BLaER1 (cell line): ENCODE measurements around the gene TAF12.
A peak's percentile ranks its signal among the peaks of the same experiment; 100 is the strongest.
"Not testable (repeated sequence)": the region's sequence is repeated elsewhere in the genome, so short reads cannot be mapped to it uniquely, and the experiment has no call there.

ENCODE experiments used
- H3K27ac ChIP-seq: shearing (Covaris generic); formaldehyde crosslinking; 2 replicates; pipeline ENCODE4 v1.8.1; 2022
- H3K27me3 ChIP-seq: shearing (Covaris generic); formaldehyde crosslinking; 2 replicates; pipeline ENCODE4 v1.8.1; 2022
- H3K36me3 ChIP-seq: shearing (Covaris generic); formaldehyde crosslinking; 2 replicates; pipeline ENCODE4 v1.8.1; 2022
- H3K4me1 ChIP-seq: shearing (Covaris generic); formaldehyde crosslinking; 2 replicates; pipeline ENCODE4 v1.8.1; 2022
- H3K4me2 ChIP-seq: shearing (Covaris generic); formaldehyde crosslinking; 2 replicates; pipeline ENCODE4 v1.8.1; 2022
- H3K4me3 ChIP-seq: shearing (Covaris generic); formaldehyde crosslinking; 2 replicates; pipeline ENCODE4 v1.8.1; 2022
- H3K9ac ChIP-seq: shearing (Covaris generic); formaldehyde crosslinking; 2 replicates; pipeline ENCODE4 v1.8.1; 2022
- H3K9me3 ChIP-seq: shearing (Covaris generic); formaldehyde crosslinking; 2 replicates; pipeline ENCODE4 v1.8.1; 2022
- H4K20me1 ChIP-seq: shearing (Covaris generic); formaldehyde crosslinking; 2 replicates; pipeline ENCODE4 v1.8.1; 2022
- Cebpa-rat ChIP-seq: shearing (Covaris generic); IDR thresholded peaks from 2 replicates; pipeline ENCODE4 v1.8.1; 2022

Gene TAF12

GRCh38 chr1:28668191-28668955, 25.5 kb upstream of the TAF12 start, which contains the start of gene GMEB1:
GMEB1 (plus strand) TSS chr1:28668784; CDS start chr1:28683613, 14,829 bp downstream.
- Histone ChIP-seq H3K4me1 (peaks cover 25% of the 10 kb centered on the region), H3K9ac (peak within 1 kb of the TSS; percentile 97), H4K20me1 (no peaks in the 10 kb centered on the region), H3K9me3 (no peaks in the 10 kb centered on the region), H3K36me3 (peaks cover 4% of the 10 kb centered on the region), H3K27ac (peak within 1 kb of the TSS; percentile 99), H3K27me3 (no peaks in the 10 kb centered on the region), H3K4me3 (peak within 1 kb of the TSS; percentile 100), H3K4me2 (peak within 1 kb of the TSS; percentile 98)
- no peak for TF ChIP-seq Cebpa-rat

- Histone ChIP-seq H3K9me3 (no peaks in the 10 kb centered on the region), H3K4me2 (no peak overlapping the region), H3K4me3 (no peak overlapping the region), H3K9ac (no peak overlapping the region), H4K20me1 (no peaks in the 10 kb centered on the region), H3K27me3 (no peaks in the 10 kb centered on the region), H3K4me1 (peaks cover 25% of the 10 kb centered on the region), H3K36me3 (no peaks in the 10 kb centered on the region; the same call in 1 of the 2 replicates), H3K27ac (0 out of 2 replicates have a peak overlapping the region, but pooled peaks have one; percentile 26)
- TF ChIP-seq Cebpa-rat: no peak
Measured at GRCh38 chr1:28666806-28667205, 23.9 kb upstream of the TAF12 start.

- Histone ChIP-seq H3K9ac (no peak overlapping the region), H3K4me3 (no peak overlapping the region), H3K27me3 (no peaks in the 10 kb centered on the region), H3K9me3 (no peaks in the 10 kb centered on the region), H3K27ac (no peak overlapping the region), H4K20me1 (no peaks in the 10 kb centered on the region), H3K4me2 (no peak overlapping the region), H3K4me1 (peaks cover 17% of the 10 kb centered on the region), H3K36me3 (no peaks in the 10 kb centered on the region)
- TF ChIP-seq Cebpa-rat: no peak
Measured at GRCh38 chr1:28663871-28664470, 21.1 kb upstream of the TAF12 start.

GRCh38 chr1:28656335-28656734, 13.5 kb upstream of the TAF12 start:
- H3K36me3 ChIP-seq: no peaks in the 10 kb centered on the region
- H3K4me2 ChIP-seq: no peak overlapping the region
- H3K27me3 ChIP-seq: no peaks in the 10 kb centered on the region
- no peaks in the 10 kb centered on the region for H3K4me1 ChIP-seq
- H4K20me1 ChIP-seq: no peaks in the 10 kb centered on the region
- H3K27ac ChIP-seq: no peak overlapping the region
- TF ChIP-seq Cebpa-rat: no peak
- no peak overlapping the region for H3K4me3 ChIP-seq
- no peaks in the 10 kb centered on the region for H3K9me3 ChIP-seq
- H3K9ac ChIP-seq: no peak overlapping the region

- H3K4me3 ChIP-seq, H3K9me3 ChIP-seq, H3K4me2 ChIP-seq, H3K27me3 ChIP-seq, H3K27ac ChIP-seq, H4K20me1 ChIP-seq, H3K36me3 ChIP-seq, H3K9ac ChIP-seq, H3K4me1 ChIP-seq: not testable (repeated sequence)
Measured at GRCh38 chr1:28655448-28656311, 12.8 kb upstream of the TAF12 start.

- H3K27ac ChIP-seq, H3K4me2 ChIP-seq, H3K27me3 ChIP-seq, H3K36me3 ChIP-seq, H3K9me3 ChIP-seq, H3K9ac ChIP-seq, H4K20me1 ChIP-seq, H3K4me3 ChIP-seq: not testable (repeated sequence)
- H3K4me1 ChIP-seq: peaks cover 15% of the 10 kb centered on the region
Measured at GRCh38 chr1:28653870-28654269, 11.0 kb upstream of the TAF12 start.

GRCh38 chr1:28653063-28653462, 10.2 kb upstream of the TAF12 start:
- not testable (repeated sequence) for H3K9me3 ChIP-seq, H4K20me1 ChIP-seq

GRCh38 chr1:28648474-28649198, 5.8 kb upstream of the TAF12 start, which contains the start of gene RNU11:
RNU11 (plus strand) TSS chr1:28648600.
- Histone ChIP-seq H3K27me3 (no peaks in the 10 kb centered on the region), H3K9ac (peak within 1 kb of the TSS; percentile 95), H3K27ac (peak within 1 kb of the TSS; percentile 97), H4K20me1 (no peaks in the 10 kb centered on the region), H3K4me1 (peaks cover 41% of the 10 kb centered on the region), H3K4me2 (peak within 1 kb of the TSS; percentile 77), H3K36me3 (no peaks in the 10 kb centered on the region), H3K4me3 (peak within 1 kb of the TSS; percentile 62), H3K9me3 (no peaks in the 10 kb centered on the region)
- peak; percentile 41; the same call in 1 of the 2 replicates for TF ChIP-seq Cebpa-rat

More at GRCh38 chr1:28653063-28653462, 10.2 kb upstream of the TAF12 start:
- not testable (repeated sequence) for H3K9ac ChIP-seq, H3K27me3 ChIP-seq, H3K4me2 ChIP-seq, H3K4me3 ChIP-seq, H3K36me3 ChIP-seq, H3K27ac ChIP-seq
- peaks cover 15% of the 10 kb centered on the region for H3K4me1 ChIP-seq

GRCh38 chr1:28648008-28648473, 5.2 kb upstream of the TAF12 start:
- Histone ChIP-seq H3K27me3 (no peaks in the 10 kb centered on the region), H4K20me1 (no peaks in the 10 kb centered on the region), H3K4me2 (peak overlapping the region; percentile 77), H3K9me3 (no peaks in the 10 kb centered on the region), H3K27ac (peak overlapping the region; percentile 97), H3K36me3 (no peaks in the 10 kb centered on the region), H3K9ac (peak overlapping the region; percentile 95), H3K4me1 (peaks cover 41% of the 10 kb centered on the region), H3K4me3 (peak overlapping the region; percentile 57)
- no peak for TF ChIP-seq Cebpa-rat
